ENCODE measurements around the gene CHMP4B.

The CHMP4B gene

GRCh38 chr20:33897313-33897912 lies 86.3 kb downstream of the CHMP4B start:
- no peak for DNase-seq (ENCODE audit: low spot score)

GRCh38 chr20:33899106-33899505 lies 88.0 kb downstream of the CHMP4B start:
- DNase-seq (ENCODE audit: low spot score): no peak

GRCh38 chr20:33900521-33901131 lies 89.5 kb downstream of the CHMP4B start:
- no peak for DNase-seq (ENCODE audit: low spot score)

GRCh38 chr20:33901132-33901523 lies 90.0 kb downstream of the CHMP4B start:
- no peak for DNase-seq (ENCODE audit: low spot score)

- DNase-seq (ENCODE audit: low spot score): no peak
Observed at GRCh38 chr20:33902011-33902410, 90.9 kb downstream of the CHMP4B start.
